Measurements from ENCODE around the gene VPS72.
A peak's percentile ranks its signal among the peaks of the same experiment; 100 is the strongest.

VPS72 gene, protein sequence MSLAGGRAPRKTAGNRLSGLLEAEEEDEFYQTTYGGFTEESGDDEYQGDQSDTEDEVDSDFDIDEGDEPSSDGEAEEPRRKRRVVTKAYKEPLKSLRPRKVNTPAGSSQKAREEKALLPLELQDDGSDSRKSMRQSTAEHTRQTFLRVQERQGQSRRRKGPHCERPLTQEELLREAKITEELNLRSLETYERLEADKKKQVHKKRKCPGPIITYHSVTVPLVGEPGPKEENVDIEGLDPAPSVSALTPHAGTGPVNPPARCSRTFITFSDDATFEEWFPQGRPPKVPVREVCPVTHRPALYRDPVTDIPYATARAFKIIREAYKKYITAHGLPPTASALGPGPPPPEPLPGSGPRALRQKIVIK

DNA sequence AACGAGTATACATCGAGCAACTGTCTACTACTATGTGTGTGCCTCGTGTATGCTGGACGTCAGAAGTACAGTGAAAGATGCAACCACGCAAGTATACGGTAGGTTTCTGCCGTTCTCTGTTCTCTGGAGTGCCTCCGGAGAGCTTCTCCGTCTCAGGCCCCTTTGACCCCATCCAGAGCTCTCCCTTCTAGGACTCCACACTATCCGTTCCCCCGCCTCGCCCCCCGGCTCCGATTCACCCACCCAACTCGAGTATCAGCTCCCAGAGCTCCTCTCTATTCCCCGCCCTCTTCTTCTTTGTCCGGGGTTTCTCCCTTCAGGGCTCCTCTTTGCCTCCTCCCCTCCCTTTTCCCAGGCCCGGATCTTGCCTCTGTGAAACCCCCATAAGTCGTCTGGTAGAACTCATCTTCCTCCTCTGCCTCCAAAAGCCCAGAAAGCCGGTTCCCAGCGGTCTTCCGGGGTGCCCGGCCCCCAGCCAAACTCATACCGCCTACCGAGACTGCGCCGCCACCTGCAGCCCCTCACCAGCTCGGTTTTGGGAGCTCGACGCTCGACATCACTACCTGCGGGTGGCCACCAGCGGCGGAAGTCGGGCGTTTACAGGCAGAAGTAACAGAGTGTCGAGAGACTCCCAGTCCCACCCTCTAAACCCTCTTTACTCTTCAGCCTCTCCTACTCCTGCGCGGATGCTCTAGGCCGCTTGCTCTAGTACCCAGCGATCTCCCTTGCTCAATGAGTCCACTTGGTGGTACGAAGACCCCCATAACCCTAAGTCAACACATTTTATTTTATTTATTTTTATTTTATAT lies at the start of gene VPS72:
Gene VPS72 (minus strand): TSS at position 561 of the 809 bp plus-strand sequence. CDS start 76 bp downstream, at position 485.
- DNase-seq (ENCODE audit: low read depth) = peak; percentile 88
- TF ChIP-seq, protein P1, sequence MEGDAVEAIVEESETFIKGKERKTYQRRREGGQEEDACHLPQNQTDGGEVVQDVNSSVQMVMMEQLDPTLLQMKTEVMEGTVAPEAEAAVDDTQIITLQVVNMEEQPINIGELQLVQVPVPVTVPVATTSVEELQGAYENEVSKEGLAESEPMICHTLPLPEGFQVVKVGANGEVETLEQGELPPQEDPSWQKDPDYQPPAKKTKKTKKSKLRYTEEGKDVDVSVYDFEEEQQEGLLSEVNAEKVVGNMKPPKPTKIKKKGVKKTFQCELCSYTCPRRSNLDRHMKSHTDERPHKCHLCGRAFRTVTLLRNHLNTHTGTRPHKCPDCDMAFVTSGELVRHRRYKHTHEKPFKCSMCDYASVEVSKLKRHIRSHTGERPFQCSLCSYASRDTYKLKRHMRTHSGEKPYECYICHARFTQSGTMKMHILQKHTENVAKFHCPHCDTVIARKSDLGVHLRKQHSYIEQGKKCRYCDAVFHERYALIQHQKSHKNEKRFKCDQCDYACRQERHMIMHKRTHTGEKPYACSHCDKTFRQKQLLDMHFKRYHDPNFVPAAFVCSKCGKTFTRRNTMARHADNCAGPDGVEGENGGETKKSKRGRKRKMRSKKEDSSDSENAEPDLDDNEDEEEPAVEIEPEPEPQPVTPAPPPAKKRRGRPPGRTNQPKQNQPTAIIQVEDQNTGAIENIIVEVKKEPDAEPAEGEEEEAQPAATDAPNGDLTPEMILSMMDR (IDR thresholded peaks at IDR 0.05; ENCODE audit: low read length, missing control alignments) = no peak
- peak within 1 kb of the TSS; percentile 96 for H3K4me3 ChIP-seq (replicated peaks; ENCODE audit: low read depth, low read length)

DNA sequence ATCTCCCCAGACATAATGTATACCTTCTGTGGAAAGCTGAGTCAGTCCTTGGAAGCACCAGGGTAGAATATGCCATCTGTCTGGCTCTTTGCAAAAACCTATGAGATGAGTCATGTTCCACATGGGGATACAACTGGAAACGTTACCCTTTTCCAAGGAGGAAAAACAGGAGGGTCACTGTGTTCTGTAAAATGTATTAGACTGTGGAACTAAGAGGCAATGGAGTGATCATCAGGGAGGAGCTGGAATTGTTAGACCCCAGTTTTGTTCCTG lies 48.4 kb upstream of the VPS72 start:
- peak; percentile 67 for DNase-seq (ENCODE audit: low read depth)
- H3K4me3 ChIP-seq (replicated peaks; ENCODE audit: low read depth, low read length) = no peak overlapping the region
- TF ChIP-seq, protein P1 (IDR thresholded peaks at IDR 0.05; ENCODE audit: low read length, missing control alignments) = no peak

DNA sequence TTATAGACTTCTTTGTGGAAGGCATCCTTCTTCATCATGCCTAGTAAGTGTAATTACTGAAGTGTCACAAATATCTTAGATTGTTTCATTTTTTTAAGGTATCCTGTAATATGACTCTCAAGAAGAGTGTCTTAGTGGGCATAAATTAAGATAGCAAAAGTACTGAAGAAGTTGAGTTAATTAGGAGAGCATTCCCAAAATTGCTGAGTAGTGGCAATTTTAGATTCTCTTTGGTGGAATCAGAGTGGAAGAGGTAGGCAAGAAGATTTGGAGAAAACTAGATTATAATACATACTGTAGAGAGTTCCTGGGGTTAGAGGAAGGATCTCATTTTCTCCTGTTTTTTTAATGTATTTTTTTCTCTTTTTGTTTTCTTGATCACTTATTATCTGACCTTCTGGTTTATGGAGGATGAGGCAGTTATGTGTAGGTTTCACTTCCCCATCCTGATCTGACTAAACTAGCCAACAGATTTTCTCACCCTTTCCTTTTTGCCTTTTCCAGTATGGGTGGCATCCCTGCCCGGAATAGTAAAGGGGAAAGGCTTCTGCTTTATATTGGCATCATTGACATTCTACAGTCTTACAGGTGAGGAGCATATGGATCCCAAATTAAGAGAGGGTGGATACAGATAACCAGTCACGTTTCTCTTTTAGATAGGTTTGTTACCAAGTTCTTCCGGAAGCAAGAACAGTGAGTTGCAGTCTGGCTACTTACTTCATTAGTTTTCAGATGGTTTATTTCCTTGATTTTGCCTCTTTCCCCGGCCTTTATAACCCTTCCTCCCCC lies 47.9 kb upstream of the VPS72 start:
- TF ChIP-seq, protein P1 (IDR thresholded peaks at IDR 0.05; ENCODE audit: low read length, missing control alignments) = no peak
- no peak for DNase-seq (ENCODE audit: low read depth)
- H3K4me3 ChIP-seq (replicated peaks; ENCODE audit: low read depth, low read length) = no peak overlapping the region

DNA sequence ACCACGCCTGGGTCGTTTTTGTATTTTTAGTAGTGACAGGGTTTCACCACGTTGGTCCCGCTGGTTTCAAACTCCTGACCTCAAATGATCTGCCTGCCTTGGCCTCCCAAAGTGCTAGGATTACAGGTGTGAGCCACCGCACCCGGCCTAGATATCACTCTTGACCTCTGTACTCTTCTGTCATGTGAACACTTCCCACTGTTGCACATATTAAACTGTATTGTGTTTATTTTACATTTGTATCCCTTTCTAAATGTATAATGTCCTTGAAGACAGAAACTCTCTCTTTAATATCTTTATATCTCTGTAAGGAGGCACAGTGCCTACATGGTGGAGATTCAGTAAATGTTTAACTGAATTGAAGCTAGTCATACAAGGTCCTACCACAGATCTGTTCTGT lies 45.2 kb upstream of the VPS72 start:
- no peak overlapping the region for H3K4me3 ChIP-seq (replicated peaks; ENCODE audit: low read depth, low read length)
- TF ChIP-seq, protein P1 (IDR thresholded peaks at IDR 0.05; ENCODE audit: low read length, missing control alignments) = no peak
- DNase-seq (ENCODE audit: low read depth) = no peak

DNA sequence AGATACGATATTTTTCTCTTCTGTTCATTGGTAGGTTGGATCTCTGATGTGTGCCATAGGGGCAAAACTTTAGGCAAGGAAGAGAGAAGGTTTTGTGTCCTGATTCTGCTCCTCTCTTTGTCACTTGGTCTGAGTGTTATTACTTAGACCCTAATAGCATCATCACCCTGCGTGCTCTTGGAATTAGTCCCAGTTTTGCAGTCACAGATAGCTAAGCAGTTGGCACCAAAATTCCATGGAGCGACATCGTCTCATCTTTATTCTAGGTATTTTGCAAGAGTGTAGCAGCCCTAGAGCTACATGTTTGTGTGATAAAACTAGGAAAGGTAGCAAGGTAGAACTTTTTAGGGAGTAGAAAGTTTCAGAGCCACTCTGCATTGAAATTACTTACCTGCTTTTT lies 32.1 kb upstream of the VPS72 start:
- no peak overlapping the region for H3K4me3 ChIP-seq (replicated peaks; ENCODE audit: low read depth, low read length)
- TF ChIP-seq, protein P1 (IDR thresholded peaks at IDR 0.05; ENCODE audit: low read length, missing control alignments) = no peak
- DNase-seq (ENCODE audit: low read depth) = no peak

DNA sequence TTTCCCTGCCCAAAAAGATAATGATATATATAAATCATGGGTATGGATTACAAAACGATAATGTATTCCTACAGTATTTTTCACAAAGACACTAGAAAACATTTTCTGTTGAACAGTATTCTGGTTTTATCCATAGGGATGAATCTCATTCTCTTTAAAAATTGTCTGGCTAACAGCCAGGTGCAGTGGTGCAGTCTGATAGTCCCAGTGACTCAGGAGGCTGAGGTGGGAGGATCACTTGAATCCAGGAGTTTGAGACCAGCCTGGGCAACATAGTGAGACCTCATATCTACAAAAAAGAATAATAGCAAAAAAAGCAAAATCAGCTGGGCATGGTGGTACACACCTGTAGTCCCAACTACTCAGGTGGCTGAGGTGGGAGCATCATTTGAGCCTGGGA lies 31.6 kb upstream of the VPS72 start:
- DNase-seq (ENCODE audit: low read depth) = no peak
- H3K4me3 ChIP-seq (replicated peaks; ENCODE audit: low read depth, low read length) = no peak overlapping the region
- TF ChIP-seq, protein P1 (IDR thresholded peaks at IDR 0.05; ENCODE audit: low read length, missing control alignments) = no peak
